Hypothalamus (tissue), 51 donors: Measurements from ENCODE around the gene CPNE4.

Experiments used
- DNase-seq, 51 donors: peaks; one replicate each; lab custom pipeline; 2025; lab: John Stamatoyannopoulos, UW

The CPNE4 gene

DNA sequence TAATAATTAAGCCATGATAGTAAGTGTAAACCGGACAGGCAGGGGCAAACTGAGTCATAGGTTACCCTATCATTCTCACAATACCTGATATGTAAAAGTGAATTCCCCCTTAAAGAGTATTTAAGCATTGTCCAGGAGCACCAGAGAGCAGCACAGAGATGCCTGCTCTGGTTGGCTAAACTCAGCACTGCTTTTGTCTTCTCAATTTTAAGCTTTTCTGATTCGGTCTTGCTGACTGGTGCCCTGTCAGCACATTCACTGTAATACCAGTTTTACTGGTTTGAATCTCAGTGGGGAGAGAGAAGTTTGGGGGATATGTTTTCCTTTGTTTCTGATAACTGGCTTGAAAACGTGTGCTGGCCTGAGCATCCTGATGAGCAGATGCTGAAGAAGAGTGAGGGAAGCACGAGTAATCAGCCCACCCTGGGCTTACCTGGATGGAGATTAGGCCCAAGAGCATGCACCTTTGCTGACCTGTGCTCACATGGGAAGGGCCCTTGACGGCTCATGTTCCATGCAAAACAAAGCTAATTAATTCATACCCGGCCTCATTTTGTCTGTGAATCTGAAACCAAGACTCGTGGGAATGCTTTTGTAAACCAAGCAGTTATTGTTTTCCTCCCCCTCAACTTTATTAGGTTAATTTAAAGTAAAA is 323.6 kb downstream of the CPNE4 start:
- DNase-seq, result no peak

- DNase-seq, result no peak
Measured at GRCh38 chr3:131708241-131708640, 326.6 kb downstream of the CPNE4 start.

DNA sequence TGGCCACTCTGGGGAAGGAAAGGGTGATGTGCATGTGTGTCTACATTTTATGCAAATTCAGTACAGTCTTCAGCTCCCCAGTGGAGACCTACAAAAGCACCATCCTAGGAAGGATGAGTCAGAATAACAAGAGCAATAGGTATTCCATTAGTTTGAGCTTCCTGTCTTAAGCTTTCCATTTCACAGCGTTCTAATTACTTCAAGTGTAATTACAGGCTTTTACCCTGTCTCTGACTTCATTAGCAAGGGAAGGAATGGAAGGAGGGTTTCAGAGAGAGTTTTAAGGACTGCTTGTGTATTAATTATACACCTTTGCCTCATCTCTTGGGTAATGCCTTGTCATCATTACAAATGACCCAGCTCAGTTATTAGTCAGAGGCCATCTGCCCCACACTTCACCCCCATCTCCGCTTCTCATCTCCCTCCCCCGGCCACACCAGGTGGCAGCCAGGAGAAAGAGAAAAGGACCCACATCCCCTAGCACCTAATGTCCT is 329.2 kb downstream of the CPNE4 start:
- DNase-seq, result no peak

GRCh38 chr3:131705099-131705498 is 329.7 kb downstream of the CPNE4 start:
- no peak for DNase-seq

- no peak for DNase-seq
Measured at GRCh38 chr3:131704098-131704497, 330.7 kb downstream of the CPNE4 start.

- DNase-seq, result no peak
Measured at GRCh38 chr3:131702146-131702545, 332.7 kb downstream of the CPNE4 start.

DNA sequence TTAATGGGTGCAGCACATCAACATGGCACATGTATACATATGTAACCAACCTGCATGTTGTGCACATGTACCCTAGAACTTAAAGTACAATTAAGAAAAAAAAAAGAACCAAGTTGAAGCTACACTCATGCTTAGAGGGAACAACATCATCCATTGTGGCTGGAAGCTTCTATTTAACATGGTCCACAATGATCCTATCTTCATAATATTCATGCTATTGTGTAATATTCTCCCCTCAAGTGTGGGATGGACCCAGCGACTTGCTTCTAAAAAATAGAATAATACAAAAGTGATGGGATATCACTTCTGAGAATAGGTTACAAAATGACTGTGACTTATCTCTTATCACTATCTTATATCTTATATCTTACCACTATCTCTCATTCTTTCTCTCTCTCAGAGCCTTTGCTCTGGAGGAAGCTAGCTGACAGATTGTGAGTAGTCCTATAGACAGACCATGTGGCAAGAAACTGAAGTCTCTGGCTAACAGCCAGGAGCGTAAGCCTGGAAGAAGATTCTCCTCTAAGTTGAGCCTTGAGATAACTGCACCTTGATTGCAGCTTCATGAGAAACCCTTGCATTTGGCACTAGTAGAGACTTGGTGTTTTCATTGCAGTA is 333.6 kb downstream of the CPNE4 start:
- DNase-seq, result no peak

- DNase-seq, result no peak
Measured at GRCh38 chr3:131699001-131699400, 335.8 kb downstream of the CPNE4 start.

DNA sequence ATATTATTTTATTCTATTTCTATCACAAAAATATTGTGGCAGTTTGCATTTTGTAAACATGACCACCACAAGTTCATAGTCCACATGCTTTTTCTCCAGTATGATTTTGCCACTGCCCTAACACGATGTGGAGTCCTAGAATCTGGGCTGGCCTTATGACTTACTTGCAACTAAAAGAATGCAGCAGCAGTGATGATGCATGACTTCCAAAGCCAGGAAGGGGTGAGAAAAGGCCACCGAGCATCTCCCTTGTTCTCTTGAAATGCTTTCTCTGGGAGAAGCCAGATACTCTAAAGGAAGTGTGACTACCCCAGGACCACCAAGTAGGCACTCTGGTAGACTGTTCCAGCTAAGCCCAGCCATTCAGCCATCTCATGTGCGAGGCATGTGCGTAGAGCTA is 340.4 kb downstream of the CPNE4 start:
- DNase-seq, result no peak

DNA sequence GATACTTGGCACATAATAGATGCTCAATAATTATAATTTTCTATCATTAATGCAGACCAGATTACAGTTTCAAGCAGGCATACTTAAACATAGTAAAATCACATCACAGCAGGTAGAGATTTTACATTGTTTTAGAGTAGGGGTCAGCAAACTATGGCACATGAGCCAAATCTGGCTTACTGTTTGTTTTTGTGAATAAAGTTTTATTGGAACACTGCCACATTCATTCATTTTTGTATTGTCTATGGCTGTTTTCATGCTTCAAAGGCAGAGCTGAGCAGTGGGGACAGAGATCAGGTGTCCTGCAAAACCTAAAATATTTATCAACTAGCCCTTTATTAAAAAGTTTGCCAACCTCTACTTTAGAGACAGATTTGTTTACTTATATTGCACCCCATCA is 342.5 kb downstream of the CPNE4 start:
- no peak for DNase-seq

GRCh38 chr3:131690800-131691199 is 344.0 kb downstream of the CPNE4 start:
- DNase-seq, result no peak

GRCh38 chr3:131688370-131688769 is 346.4 kb downstream of the CPNE4 start:
- no peak for DNase-seq

- no peak for DNase-seq
Measured at GRCh38 chr3:131669600-131669999, 365.2 kb downstream of the CPNE4 start.

GRCh38 chr3:131658771-131659170 is 376.0 kb downstream of the CPNE4 start:
- DNase-seq, result no peak

DNA sequence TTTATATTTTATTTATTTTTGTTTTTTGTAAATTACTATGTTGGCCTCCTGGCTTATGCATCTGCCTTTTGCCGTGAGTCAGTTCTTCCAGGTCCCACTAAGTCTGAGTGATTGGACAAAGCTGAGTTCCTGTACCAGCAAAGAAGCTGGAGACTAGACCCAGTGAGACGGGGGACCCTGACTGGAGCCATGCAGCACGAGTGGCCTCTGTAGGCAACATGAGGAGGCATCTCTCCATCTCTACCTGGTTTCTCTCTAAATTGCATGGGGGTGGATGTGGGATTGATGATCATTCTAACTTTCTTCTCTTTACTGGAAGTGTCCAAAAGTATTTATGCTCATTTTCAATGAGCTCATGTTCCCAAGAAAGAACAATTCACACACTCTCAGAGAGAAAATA is 376.7 kb downstream of the CPNE4 start:
- no peak for DNase-seq

GRCh38 chr3:131655070-131655690 is 379.6 kb downstream of the CPNE4 start:
- no peak for DNase-seq

GRCh38 chr3:131645638-131646037 is 389.2 kb downstream of the CPNE4 start:
- DNase-seq, result no peak

GRCh38 chr3:131636266-131636775 is 398.5 kb downstream of the CPNE4 start:
- DNase-seq, result no peak

DNA sequence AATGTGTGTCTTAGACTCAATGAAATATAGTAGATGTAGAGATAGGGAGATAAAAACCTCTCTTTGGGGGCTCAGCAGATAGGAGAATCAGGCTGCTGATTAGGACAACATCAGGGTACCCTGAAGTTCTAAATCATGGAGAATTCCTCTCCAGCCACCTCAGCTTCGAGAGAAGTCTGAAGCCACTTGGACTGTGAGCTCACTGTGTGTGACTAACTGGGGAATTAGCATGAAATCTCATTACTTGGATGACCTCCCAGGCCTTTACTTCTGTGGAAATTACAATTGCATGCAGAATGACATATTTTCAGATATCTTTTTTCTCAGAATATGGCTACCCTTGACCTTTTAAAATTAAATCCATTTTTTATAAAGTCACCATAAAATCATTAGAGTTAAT is 404.0 kb downstream of the CPNE4 start:
- DNase-seq, result no peak

- no peak for DNase-seq
Measured at GRCh38 chr3:131630097-131630496, 404.7 kb downstream of the CPNE4 start.

DNA sequence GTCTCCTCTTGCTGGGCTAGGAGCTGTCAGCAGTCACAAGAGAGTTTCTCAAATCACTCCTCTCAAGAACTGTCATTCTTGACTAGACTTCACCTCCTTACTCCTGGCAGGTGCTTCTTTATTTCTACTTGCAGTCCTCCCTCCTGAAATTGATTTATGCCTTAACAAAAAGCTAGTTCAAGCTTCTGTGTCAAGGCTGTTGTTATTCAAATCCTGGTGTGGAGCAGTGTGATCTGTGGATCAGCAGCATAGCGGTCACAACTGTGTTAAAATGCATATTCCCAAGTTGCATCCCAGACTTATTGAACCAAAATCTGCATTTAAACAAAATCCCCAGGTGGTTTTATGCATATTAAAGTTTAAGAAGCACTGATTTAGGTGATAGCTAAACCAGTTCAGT is 411.4 kb downstream of the CPNE4 start:
- no peak for DNase-seq

DNA sequence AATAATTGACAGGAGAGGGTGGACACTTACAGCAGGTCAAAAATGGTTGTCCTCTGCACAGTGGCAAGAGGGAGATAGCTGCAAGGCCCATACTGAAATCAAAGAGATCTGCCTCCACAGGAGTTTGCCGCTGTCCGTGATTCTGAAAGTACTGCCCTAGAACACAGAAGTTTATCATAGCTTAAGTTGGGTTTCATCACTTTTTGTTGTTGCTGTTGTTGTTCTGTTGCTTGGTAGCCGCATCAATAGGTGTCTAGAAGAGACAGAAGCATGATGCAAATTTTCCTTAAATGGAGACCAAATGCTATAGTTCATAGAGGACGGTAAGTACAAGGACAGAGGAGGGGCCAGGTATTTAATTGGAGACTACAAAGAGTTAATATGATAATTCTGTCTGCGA is 412.1 kb downstream of the CPNE4 start:
- no peak for DNase-seq
